ENCODE measurements around the gene HAUS6. TPM values are rescaled to one million over a fixed set of nuclear protein-coding genes. Genes with fewer than 3 reads are reported as not detected.

The HAUS6 gene
- total RNA-seq, 2 donors from 2014 or later = 26.3 to 45.4 TPM

- Mint-ChIP-seq H3K27me3 (ENCODE audit: insufficient read depth) (no peaks in the 10 kb centered on the region), H3K36me3 (ENCODE audit: low read depth) (no peaks in the 10 kb centered on the region), H3K9me3 (no peaks in the 10 kb centered on the region), H3K27ac (peak within 1 kb of the TSS; percentile 96), H3K4me3 (peak within 1 kb of the TSS; percentile 83), H3K4me1 (peaks cover 15% of the 10 kb centered on the region)
- Histone ChIP-seq H3K9me3 (ENCODE audit: control insufficient read depth, low read length) (no peaks in the 10 kb centered on the region), H3K27ac (ENCODE audit: low read depth, low read length) (peak within 1 kb of the TSS; percentile 84), H3K4me1 (ENCODE audit: control insufficient read depth, insufficient read depth, low read length) (no peaks in the 10 kb centered on the region), H3K9ac (ENCODE audit: extremely low read depth, low read length, poor library complexity, severe bottlenecking) (peak within 1 kb of the TSS; percentile 80), H3K27me3 (ENCODE audit: control insufficient read depth, insufficient read depth, low read length, poor library complexity, severe bottlenecking) (no peaks in the 10 kb centered on the region), H3K4me3 (ENCODE audit: low read length) (peak within 1 kb of the TSS; percentile 92), H3K36me3 (ENCODE audit: control insufficient read depth, insufficient read depth, low read length) (peaks cover 6% of the 10 kb centered on the region)
- DNase-seq = peak; percentile 97
- 0 to 1% methylated on average over 46 to 82 of the region's 82 CpGs for WGBS, 2 experiments (ENCODE audit: insufficient coverage in 1 of 2, insufficient read length in 1 of 2)
- TF ChIP-seq CTCF (conservative IDR thresholded peaks at IDR 0.05) = peak; percentile 94
Measured at GRCh38 chr9:19048966-19049916, 53.5 kb downstream of the HAUS6 start, which contains the start of gene RRAGA. Gene RRAGA, plus strand, starts transcription at chr9:19049427. Its CDS starts 233 bp downstream, at chr9:19049660.

- H3K4me3 Mint-ChIP-seq = no peak overlapping the region
- TF ChIP-seq CTCF (conservative IDR thresholded peaks at IDR 0.05) = peak; percentile 31
Measured at GRCh38 chr9:19036611-19037010, 66.1 kb downstream of the HAUS6 start.

GRCh38 chr9:19033015-19033414, 69.7 kb downstream of the HAUS6 start, which contains the start of gene SAXO1:
Gene SAXO1, minus strand, starts transcription at chr9:19033209. Its CDS starts 301 bp downstream, at chr9:19032908.
- peaks cover 12% of the 10 kb centered on the region for H3K36me3 Mint-ChIP-seq (ENCODE audit: low read depth)
- 87 to 96% methylated on average over 17 to 20 of the region's 20 CpGs for WGBS, 2 experiments (ENCODE audit: insufficient coverage in 1 of 2, insufficient read length in 1 of 2)
- Histone ChIP-seq H3K4me3 (ENCODE audit: low read length) (no peak within 1 kb of the TSS), H3K9ac (ENCODE audit: extremely low read depth, low read length, poor library complexity, severe bottlenecking) (no peak within 1 kb of the TSS), H3K27ac (ENCODE audit: low read depth, low read length) (no peak within 1 kb of the TSS), H3K9me3 (ENCODE audit: control insufficient read depth, low read length) (peaks cover 13% of the 10 kb centered on the region), H3K27me3 (ENCODE audit: control insufficient read depth, insufficient read depth, low read length, poor library complexity, severe bottlenecking) (no peaks in the 10 kb centered on the region), H3K4me1 (ENCODE audit: control insufficient read depth, insufficient read depth, low read length) (no peaks in the 10 kb centered on the region), H3K36me3 (ENCODE audit: control insufficient read depth, insufficient read depth, low read length) (no peaks in the 10 kb centered on the region)
- no peaks in the 10 kb centered on the region for H3K27me3 Mint-ChIP-seq (ENCODE audit: insufficient read depth)
- H3K4me3 Mint-ChIP-seq = no peak within 1 kb of the TSS
- TF ChIP-seq CTCF (conservative IDR thresholded peaks at IDR 0.05) = no peak
- peaks cover 22% of the 10 kb centered on the region for H3K9me3 Mint-ChIP-seq
- no peaks in the 10 kb centered on the region for H3K4me1 Mint-ChIP-seq
- no peak for DNase-seq
- no peak within 1 kb of the TSS for H3K27ac Mint-ChIP-seq

More at GRCh38 chr9:19036611-19037010, 66.1 kb downstream of the HAUS6 start:
- Mint-ChIP-seq H3K36me3 (ENCODE audit: low read depth) (peaks cover 12% of the 10 kb centered on the region), H3K9me3 (peaks cover 22% of the 10 kb centered on the region), H3K27me3 (ENCODE audit: insufficient read depth) (no peaks in the 10 kb centered on the region), H3K4me1 (no peaks in the 10 kb centered on the region), H3K27ac (no peak overlapping the region)
- no peak overlapping the region for H3K9ac ChIP-seq (ENCODE audit: extremely low read depth, low read length, poor library complexity, severe bottlenecking)
- no peaks in the 10 kb centered on the region for H3K4me1 ChIP-seq (ENCODE audit: control insufficient read depth, insufficient read depth, low read length)
- DNase-seq = no peak
- H3K4me3 ChIP-seq (ENCODE audit: low read length) = no peak overlapping the region
- H3K27me3 ChIP-seq (ENCODE audit: control insufficient read depth, insufficient read depth, low read length, poor library complexity, severe bottlenecking) = no peaks in the 10 kb centered on the region
- WGBS, 2 experiments (ENCODE audit: insufficient coverage in 1 of 2, insufficient read length in 1 of 2) = 93% methylated on average over 5 of the region's 5 CpGs
- no peak overlapping the region for H3K27ac ChIP-seq (ENCODE audit: low read depth, low read length)
- no peaks in the 10 kb centered on the region for H3K36me3 ChIP-seq (ENCODE audit: control insufficient read depth, insufficient read depth, low read length)
- peaks cover 13% of the 10 kb centered on the region for H3K9me3 ChIP-seq (ENCODE audit: control insufficient read depth, low read length)

Data from endodermal cell (in vitro differentiated cells).